ENCODE data around the gene IL10.

DNA sequence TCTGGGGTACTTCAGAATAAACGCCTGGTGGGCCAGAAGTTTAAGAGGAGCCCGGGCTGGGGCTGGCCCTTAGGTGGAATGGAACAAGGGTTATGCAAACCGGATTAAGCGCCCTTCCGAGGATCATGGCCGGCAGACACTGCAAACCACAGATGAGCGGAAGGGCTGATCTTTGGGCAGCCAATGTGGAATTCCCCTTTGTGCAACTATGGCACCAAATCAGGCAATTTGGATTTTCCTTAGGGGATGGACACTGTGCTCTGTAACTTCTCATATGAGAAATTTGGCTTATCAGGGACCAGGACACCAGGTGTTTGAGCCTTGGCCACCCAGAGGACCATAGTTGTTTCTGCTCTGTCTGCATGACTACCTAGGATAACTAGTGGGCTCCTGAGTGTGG is 5.7 kb upstream of the IL10 start:
- TF ChIP-seq, protein P1, sequence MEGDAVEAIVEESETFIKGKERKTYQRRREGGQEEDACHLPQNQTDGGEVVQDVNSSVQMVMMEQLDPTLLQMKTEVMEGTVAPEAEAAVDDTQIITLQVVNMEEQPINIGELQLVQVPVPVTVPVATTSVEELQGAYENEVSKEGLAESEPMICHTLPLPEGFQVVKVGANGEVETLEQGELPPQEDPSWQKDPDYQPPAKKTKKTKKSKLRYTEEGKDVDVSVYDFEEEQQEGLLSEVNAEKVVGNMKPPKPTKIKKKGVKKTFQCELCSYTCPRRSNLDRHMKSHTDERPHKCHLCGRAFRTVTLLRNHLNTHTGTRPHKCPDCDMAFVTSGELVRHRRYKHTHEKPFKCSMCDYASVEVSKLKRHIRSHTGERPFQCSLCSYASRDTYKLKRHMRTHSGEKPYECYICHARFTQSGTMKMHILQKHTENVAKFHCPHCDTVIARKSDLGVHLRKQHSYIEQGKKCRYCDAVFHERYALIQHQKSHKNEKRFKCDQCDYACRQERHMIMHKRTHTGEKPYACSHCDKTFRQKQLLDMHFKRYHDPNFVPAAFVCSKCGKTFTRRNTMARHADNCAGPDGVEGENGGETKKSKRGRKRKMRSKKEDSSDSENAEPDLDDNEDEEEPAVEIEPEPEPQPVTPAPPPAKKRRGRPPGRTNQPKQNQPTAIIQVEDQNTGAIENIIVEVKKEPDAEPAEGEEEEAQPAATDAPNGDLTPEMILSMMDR (conservative IDR thresholded peaks at IDR 0.05; ENCODE audit: low read length) = no peak
- no peak for TF ChIP-seq EZH2phosphoT487 (IDR thresholded peaks at IDR 0.05; ENCODE audit: borderline replicate concordance, low read depth, low read length)
